Stimulated activated CD8-positive, alpha-beta memory T cell treated with anti-CD3 and anti-CD28 coated beads, Interleukin-2, amount 100 ng/mL, for 48 hours (primary cell): ENCODE results near the gene DCDC2C.

Experiments
- DNase-seq, 2 donors: peaks; one replicate each; pipeline ENCODE4 v3.0.0-alpha.2; 2020; ENCODE audit warnings: low read depth in 2 of 2

Gene DCDC2C

DNA sequence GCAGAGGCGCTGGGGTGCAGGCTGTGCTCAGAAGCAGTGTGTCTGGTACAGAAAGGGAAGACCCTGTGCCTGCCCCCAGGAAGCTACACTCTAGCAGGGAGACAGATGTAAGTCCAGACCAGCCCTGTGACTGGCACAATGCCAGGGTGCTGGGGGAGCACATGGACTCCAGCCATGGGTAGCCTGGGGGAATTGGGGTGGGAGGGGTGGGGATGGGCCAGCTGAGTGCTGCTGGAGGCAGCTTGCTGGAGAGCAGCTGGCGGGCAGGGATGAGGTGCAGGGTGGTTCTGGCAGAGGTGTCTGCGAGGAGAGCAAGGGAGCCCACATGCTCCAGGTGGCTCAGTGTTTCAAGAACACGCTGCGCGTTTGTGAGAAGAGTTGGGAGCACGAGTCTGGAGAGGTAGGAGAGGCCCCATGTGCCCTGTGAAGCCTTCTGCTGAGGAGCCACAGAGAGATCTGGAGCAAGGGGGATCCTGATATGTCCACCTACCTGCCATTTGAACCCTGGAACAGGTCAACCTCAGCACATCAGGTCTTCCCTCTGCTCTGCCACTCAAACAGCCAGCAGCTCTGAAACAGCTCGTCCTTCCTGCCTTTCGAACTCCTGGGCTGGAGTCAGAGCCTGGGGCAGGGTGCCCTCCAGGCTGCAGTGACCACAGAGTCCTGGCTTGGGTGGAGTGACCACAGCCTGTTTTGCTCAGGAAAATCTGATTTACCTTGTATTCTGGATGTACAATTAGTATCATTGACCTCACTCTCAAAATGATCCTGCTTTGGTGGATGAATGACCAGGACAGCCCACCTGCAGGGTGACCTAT, 30.3 kb upstream of the DCDC2C start:
- DNase-seq: no peak

DNA sequence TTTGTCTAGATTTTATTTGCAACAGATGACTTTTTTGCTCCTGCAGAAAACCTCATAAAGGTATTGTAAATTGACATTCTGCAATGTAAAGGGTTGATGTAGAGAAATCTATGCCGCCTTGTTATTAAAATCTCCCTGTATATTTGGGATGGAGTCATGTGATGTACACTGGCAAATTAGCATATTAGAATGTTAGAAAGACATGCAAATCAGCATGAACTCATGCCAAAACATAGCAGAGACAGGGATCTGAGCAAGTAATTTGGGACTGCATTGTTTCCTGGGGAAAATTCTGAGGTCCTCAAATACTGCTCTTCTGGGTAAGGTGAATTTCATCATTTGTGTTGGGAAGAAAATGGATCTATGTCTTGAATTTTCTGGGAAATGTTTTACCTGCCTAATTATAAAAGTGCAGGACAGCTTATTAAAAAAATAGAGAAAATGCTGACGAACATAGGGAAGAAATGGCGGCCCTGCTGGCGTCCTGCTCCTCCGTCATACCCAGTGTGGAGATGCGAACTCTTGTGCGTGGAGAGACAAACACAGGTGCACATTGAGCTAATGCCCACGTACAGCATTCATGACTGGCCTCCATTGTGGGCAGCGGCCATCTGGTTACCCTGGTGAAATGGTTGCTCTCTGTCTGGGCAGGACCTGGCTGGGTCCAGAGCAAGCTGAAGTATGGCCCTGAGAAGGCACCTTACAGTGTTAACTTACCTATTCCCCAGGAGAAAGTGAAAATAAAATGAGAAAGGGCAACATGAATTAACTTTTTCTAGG, 29.1 kb upstream of the DCDC2C start:
- DNase-seq: no peak

GRCh38 chr2:3675687-3676086, 27.7 kb upstream of the DCDC2C start:
- DNase-seq: no peak

- DNase-seq: no peak
Measured at GRCh38 chr2:3677436-3677835, 25.9 kb upstream of the DCDC2C start.

GRCh38 chr2:3678212-3678611, 25.2 kb upstream of the DCDC2C start:
- DNase-seq: no peak

GRCh38 chr2:3679180-3679579, 24.2 kb upstream of the DCDC2C start:
- no peak for DNase-seq

- no peak for DNase-seq
Measured at GRCh38 chr2:3679616-3680393, 23.6 kb upstream of the DCDC2C start.

DNA sequence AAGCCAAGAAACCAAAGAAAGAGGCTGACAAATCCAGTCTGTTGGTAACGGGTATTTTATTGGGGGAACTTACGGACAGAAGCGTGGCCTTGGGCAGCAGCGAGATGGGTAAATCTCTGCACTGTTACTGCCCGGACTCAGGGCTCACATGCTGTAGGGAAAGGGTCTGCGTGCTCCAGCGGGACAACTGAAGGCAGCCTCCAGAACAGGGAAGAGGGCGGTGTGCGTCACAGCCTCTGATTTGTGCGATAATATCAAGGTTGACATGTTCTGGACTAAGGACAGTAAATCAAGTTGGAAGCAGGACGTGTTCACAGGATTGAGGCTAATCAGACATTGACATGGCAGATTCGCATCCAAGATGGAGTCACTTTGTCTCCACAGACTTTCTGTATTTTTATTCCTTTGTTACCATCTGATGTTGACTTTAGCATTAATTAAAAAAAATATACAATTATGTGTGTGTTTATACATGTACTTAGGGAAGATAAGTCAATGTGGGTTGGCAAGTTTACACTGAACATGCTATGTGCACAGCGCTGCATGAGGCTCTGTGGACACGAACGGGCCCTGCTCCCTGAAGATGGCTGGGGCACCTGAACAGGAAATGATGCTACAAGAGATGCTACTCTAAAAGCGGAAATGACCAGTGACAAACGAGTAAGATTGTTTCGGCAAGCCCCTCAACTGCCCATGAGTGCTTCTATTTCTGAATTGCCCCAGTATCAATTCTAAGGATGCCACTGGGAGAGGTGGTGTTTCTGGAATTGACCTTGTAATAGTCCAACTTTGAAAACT, 22.6 kb upstream of the DCDC2C start:
- DNase-seq: no peak

GRCh38 chr2:3681625-3682024, 21.8 kb upstream of the DCDC2C start:
- DNase-seq: no peak

- DNase-seq: no peak
Measured at GRCh38 chr2:3682811-3683210, 20.6 kb upstream of the DCDC2C start.

- DNase-seq: no peak
Measured at GRCh38 chr2:3683748-3684454, 19.5 kb upstream of the DCDC2C start.

DNA sequence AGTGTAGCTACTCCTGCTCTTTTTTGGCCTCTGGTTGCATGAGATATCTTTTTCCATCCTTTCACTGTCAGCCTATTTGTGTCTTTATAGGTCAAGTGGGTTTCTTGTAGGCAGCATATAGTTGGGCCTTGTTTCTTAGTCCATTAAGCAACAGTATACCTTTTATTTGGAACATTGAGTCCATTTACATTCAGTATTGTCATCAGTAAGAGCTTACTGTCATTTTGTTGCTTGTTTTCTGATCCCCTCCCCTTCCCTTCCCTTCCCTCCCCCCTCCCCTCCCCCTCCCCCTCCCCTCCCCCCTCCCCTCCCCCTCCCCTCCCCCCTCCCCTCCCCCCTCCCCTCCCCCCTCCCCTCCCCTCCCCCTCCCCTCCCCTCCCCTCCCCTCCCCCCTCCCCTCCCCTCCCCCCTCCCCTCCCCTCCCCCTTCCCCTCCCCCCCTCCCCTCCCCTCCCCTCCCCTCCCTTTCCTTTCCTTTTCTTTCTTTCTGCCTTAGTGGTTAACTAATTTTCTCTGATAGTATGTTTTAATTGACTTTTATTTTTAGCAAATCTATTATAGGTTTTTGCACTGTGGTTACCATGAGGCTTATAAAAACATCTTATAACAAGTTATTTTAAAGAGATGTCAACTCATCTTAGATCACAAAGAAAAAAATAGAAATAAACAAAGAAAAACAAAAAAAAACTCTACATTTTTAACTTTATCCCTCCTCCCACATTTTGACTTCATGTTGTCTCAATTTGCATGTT, 13.2 kb upstream of the DCDC2C start:
- no peak for DNase-seq

GRCh38 chr2:3692375-3692774, 11.0 kb upstream of the DCDC2C start:
- DNase-seq: no peak

DNA sequence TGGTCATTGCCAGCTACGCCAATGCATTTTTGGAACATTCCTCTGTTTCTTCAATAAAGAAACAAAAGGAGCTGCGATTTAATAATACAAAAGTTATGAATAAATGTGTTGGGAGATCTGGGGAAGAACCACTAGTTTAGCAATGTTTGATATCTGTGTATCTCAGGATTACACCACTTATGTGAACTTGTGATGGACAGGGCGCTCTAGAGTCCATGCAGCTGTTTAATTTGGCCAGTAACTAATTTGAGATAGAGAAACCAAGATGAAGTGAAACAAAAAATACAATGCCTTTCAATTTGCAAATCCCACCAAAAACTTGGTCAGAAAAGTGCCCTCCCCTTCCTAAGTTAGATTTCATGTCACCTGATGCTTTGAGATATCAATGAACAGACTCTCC, 6.8 kb upstream of the DCDC2C start:
- no peak for DNase-seq

- DNase-seq: no peak
Measured at GRCh38 chr2:3701071-3701470, 2.3 kb upstream of the DCDC2C start.

GRCh38 chr2:3703757-3704355, 481 bp downstream of the DCDC2C start:
- no peak for DNase-seq

DNA sequence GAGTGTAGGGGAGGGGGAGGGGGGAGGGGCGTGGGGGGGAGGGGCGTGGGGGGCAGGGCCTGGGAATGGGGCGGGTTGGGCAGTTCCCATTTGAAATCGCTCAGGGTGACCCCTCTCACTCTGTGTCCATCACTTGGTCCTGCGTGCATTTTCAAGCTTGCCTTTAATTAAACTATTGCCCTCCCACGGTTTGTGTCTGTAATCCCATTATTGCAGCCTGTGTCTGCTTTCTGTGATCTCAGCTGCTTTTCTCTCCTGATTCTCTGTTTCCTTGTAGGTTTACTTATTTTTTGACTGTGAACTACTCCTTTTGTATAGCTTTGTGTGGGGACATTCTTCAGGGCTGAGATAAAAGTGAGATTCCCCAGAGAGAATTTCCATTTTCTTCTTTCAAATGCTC, 1.3 kb downstream of the DCDC2C start:
- no peak for DNase-seq

DNA sequence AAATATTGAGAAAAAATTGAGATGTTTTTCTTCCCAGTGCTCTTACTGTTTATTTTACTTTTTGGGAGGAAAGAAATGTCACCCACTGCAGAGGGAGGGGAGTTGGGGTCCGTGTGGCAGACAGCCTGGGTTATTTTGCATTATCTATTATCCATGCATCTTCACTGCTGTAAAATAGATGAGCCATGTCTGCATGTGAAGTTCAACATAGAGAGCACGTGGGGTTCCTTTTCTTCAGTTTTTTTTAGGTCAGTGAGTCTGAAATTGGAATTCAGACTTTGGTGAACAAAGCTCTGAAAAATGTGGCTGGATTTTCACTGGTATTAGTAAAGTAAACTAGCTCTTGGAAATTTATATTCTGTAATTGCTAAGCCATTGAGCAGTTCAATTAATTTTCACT, 2.4 kb downstream of the DCDC2C start:
- DNase-seq: no peak

GRCh38 chr2:3706892-3707291, 3.5 kb downstream of the DCDC2C start:
- DNase-seq: no peak

DNA sequence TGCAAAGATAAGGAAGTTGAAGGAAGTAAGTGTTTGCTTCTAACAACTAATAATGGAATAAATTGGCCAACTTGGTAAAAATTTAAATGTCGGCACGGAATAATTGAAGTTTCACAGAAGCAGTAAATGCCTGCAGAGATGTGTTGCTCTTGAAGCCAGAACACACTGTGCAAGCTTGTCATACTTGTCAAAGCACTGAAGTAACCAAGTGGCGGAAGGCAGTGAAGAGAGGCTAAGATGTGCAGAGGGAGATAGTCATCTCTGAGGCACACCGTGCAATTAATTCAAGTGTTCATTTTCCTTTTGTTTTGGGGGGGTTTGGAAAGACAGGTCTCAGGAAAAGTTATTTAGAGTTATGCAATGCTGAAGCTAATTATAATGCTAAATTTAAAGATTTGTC, 5.2 kb downstream of the DCDC2C start:
- DNase-seq: no peak
